WI38 (cell line): ENCODE results near the gene GPA33.

ENCODE experiments used
- H3K4me3 ChIP-seq: 2 replicates; pipeline ENCODE4 v1.5.1; 2011; ENCODE audit warnings: low read depth, mild to moderate bottlenecking, control low read depth, low read length
- CTCF ChIP-seq: IDR thresholded peaks from 2 replicates; pipeline ENCODE4 v1.5.1; 2012; ENCODE audit warnings: low read depth, mild to moderate bottlenecking, control low read depth, low read length

The GPA33 gene

GRCh38 chr1:167022384-167022783 lies 67.8 kb downstream of the GPA33 start:
- no peak for TF ChIP-seq CTCF
- H3K4me3 ChIP-seq: no peak overlapping the region

GRCh38 chr1:167016100-167016750 lies 74.0 kb downstream of the GPA33 start:
- no peak for TF ChIP-seq CTCF
- no peak overlapping the region for H3K4me3 ChIP-seq

- no peak overlapping the region for H3K4me3 ChIP-seq
- no peak for TF ChIP-seq CTCF
These were observed 76.9 kb downstream of the GPA33 start for GRCh38 chr1:167013108-167013929.

GRCh38 chr1:167012570-167012969 lies 77.6 kb downstream of the GPA33 start:
- no peak for TF ChIP-seq CTCF

GRCh38 chr1:167011560-167012191 lies 78.5 kb downstream of the GPA33 start:
- no peak overlapping the region for H3K4me3 ChIP-seq
- TF ChIP-seq CTCF: no peak

More at GRCh38 chr1:167012570-167012969, 77.6 kb downstream of the GPA33 start:
- no peak overlapping the region for H3K4me3 ChIP-seq

- no peak for TF ChIP-seq CTCF
These were observed 86.5 kb downstream of the GPA33 start for GRCh38 chr1:167003711-167004110.

More at GRCh38 chr1:167003711-167004110, 86.5 kb downstream of the GPA33 start:
- no peak overlapping the region for H3K4me3 ChIP-seq
